Right cardiac atrium (tissue), 5 donors: Measurements from ENCODE around the gene PTPRN2. TPM values are rescaled to one million over a fixed set of nuclear protein-coding genes. Genes with fewer than 3 reads are reported as not detected.

ENCODE experiments used
- ATAC-seq, 2 donors: fragments of 200-7000 bp; cut with Tn5 transposase; one replicate each; pipeline versions ENCODE4 v1.8.0 to v1.9.1; 2020; ENCODE audit warnings: moderate library complexity in 2 of 2, mild to moderate bottlenecking in 1 of 2
- DNase-seq, 3 donors: peaks; one replicate each; pipeline ENCODE4 v3.0.0-alpha.2; 2020
- H3K27ac ChIP-seq: one replicate; pipeline ENCODE4 v1.5.1; 2013; ENCODE audit warnings: mild to moderate bottlenecking, low read length, control low read depth, moderate library complexity
- H3K27me3 ChIP-seq: one replicate; pipeline ENCODE4 v1.6.1; 2013; ENCODE audit not compliant: control insufficient read depth, insufficient read depth
- H3K4me1 ChIP-seq: one replicate; pipeline ENCODE4 v1.6.1; 2013; ENCODE audit warnings: low read length; ENCODE audit not compliant: control insufficient read depth, insufficient read depth
- H3K4me3 ChIP-seq: one replicate; pipeline ENCODE4 v1.5.1; 2013; ENCODE audit warnings: low read length, control low read depth
- H3K9me3 ChIP-seq: one replicate; pipeline ENCODE4 v1.6.1; 2013; ENCODE audit warnings: low read length; ENCODE audit not compliant: control insufficient read depth
- WGBS: extraction: QIAGEN DNeasy Blood & Tissue Kit; methylation state at CpG from one replicate; pipeline ENCODE4 v1.1.7; 2013; 5-methylcytosine and 5-hydroxymethylcytosine counted together
- intact Hi-C, 4 donors: fragments of 100-400 bp; cut with DNase I; formaldehyde crosslinking; loops; one replicate each; pipeline versions ENCODE4 v1.11.0 to v1.14.0; 2022 to 2023
- polyA plus RNA-seq: library from polyadenylated mRNA; stranded (reverse); fragments of 200-250 nt; gene quantifications from one replicate; pipeline ENCODE4 v1.2.3, GENCODE V29; 2013
- total RNA-seq, 4 donors: library from RNA; stranded (reverse); fragmentation: NEBNext Ultra II Directional; extraction: Animal tissue kit (Norgen Biotek cat#: 25700); gene quantifications; one replicate each; pipeline ENCODE4 v1.2.1, GENCODE V29; 2021
- donor health status: healthy with polysubstance abuse.
- donor health status: DM: no; HTN: yes; CAD: no.
- donor health status: DM: no; HTN: no; CAD: no.
- donor health status: DM: no; HTN: yes; CAD: no; lungs with severe emphysema.
- donor health status: DM: yes; HTN: yes; CAD: no.

Gene PTPRN2
- total and polyA plus RNA-seq, 5 donors, result 1.5 to 3.9 (median 1.9) TPM

- no peak for ATAC-seq
- intact Hi-C loops, result no loop called here
- H3K27ac ChIP-seq, result no peak overlapping the region
- no peak for DNase-seq
- no peaks in the 10 kb centered on the region for H3K4me1 ChIP-seq
- H3K4me3 ChIP-seq, result no peak overlapping the region
- WGBS, result 73% methylated on average over 12 of the region's 12 CpGs
- H3K9me3 ChIP-seq, result no peaks in the 10 kb centered on the region
- H3K27me3 ChIP-seq, result no peaks in the 10 kb centered on the region
Observed at GRCh38 chr7:157863176-157863575, 724.4 kb downstream of the PTPRN2 start.

GRCh38 chr7:157862731-157863130 lies 724.9 kb downstream of the PTPRN2 start:
- Histone ChIP-seq H3K27ac (no peak overlapping the region), H3K4me1 (no peaks in the 10 kb centered on the region), H3K27me3 (no peaks in the 10 kb centered on the region), H3K4me3 (no peak overlapping the region), H3K9me3 (no peaks in the 10 kb centered on the region)
- ATAC-seq (no peak), DNase-seq (no peak)
- WGBS, result 74% methylated on average over 25 of the region's 25 CpGs
- intact Hi-C loops, result no loop called here

GRCh38 chr7:157861551-157861950 lies 726.1 kb downstream of the PTPRN2 start:
- 87% methylated on average over 17 of the region's 17 CpGs for WGBS
- Histone ChIP-seq H3K4me1 (no peaks in the 10 kb centered on the region), H3K4me3 (no peak overlapping the region), H3K9me3 (no peaks in the 10 kb centered on the region), H3K27ac (no peak overlapping the region), H3K27me3 (no peaks in the 10 kb centered on the region)
- DNase-seq (no peak), ATAC-seq (no peak)
- intact Hi-C loops, result no loop called here

GRCh38 chr7:157861031-157861491 lies 726.6 kb downstream of the PTPRN2 start:
- no peaks in the 10 kb centered on the region for H3K4me1 ChIP-seq
- H3K27ac ChIP-seq, result no peak overlapping the region
- ATAC-seq, result no peak
- H3K4me3 ChIP-seq, result no peak overlapping the region
- DNase-seq, result no peak
- no peaks in the 10 kb centered on the region for H3K27me3 ChIP-seq
- intact Hi-C loops, result no loop called here
- H3K9me3 ChIP-seq, result no peaks in the 10 kb centered on the region
- 80% methylated on average over 21 of the region's 21 CpGs for WGBS

- DNase-seq (no peak), ATAC-seq (no peak)
- H3K4me3 ChIP-seq, result no peak overlapping the region
- H3K4me1 ChIP-seq, result no peaks in the 10 kb centered on the region
- 65% methylated on average over 11 of the region's 11 CpGs for WGBS
- H3K9me3 ChIP-seq, result no peaks in the 10 kb centered on the region
- H3K27ac ChIP-seq, result no peak overlapping the region
- intact Hi-C loops, result no loop called here
- no peaks in the 10 kb centered on the region for H3K27me3 ChIP-seq
Observed at GRCh38 chr7:157860406-157860805, 727.2 kb downstream of the PTPRN2 start.

GRCh38 chr7:157859915-157860314 lies 727.7 kb downstream of the PTPRN2 start:
- Histone ChIP-seq H3K4me3 (no peak overlapping the region), H3K4me1 (no peaks in the 10 kb centered on the region), H3K27me3 (no peaks in the 10 kb centered on the region), H3K9me3 (no peaks in the 10 kb centered on the region), H3K27ac (no peak overlapping the region)
- ATAC-seq (no peak), DNase-seq (no peak)
- 66% methylated on average over 6 of the region's 6 CpGs for WGBS
- intact Hi-C loops, result no loop called here

GRCh38 chr7:157857578-157858075 lies 730.0 kb downstream of the PTPRN2 start:
- Histone ChIP-seq H3K27ac (no peak overlapping the region), H3K4me3 (no peak overlapping the region), H3K9me3 (no peaks in the 10 kb centered on the region), H3K4me1 (no peaks in the 10 kb centered on the region), H3K27me3 (no peaks in the 10 kb centered on the region)
- intact Hi-C loops, result no loop called here
- 86% methylated on average over 21 of the region's 21 CpGs for WGBS
- ATAC-seq, result no peak
- no peak for DNase-seq

- no peak overlapping the region for H3K4me3 ChIP-seq
- 87% methylated on average over 22 of the region's 22 CpGs for WGBS
- no peaks in the 10 kb centered on the region for H3K9me3 ChIP-seq
- H3K4me1 ChIP-seq, result no peaks in the 10 kb centered on the region
- no peak for DNase-seq
- no peak overlapping the region for H3K27ac ChIP-seq
- intact Hi-C loops, result no loop called here
- ATAC-seq, result no peak
- no peaks in the 10 kb centered on the region for H3K27me3 ChIP-seq
Observed at GRCh38 chr7:157856873-157857577, 730.6 kb downstream of the PTPRN2 start.

GRCh38 chr7:157855452-157856213 lies 732.0 kb downstream of the PTPRN2 start:
- ATAC-seq, result no peak
- no peaks in the 10 kb centered on the region for H3K9me3 ChIP-seq
- DNase-seq, result no peak
- WGBS, result 55% methylated on average over 22 of the region's 22 CpGs
- no peak overlapping the region for H3K27ac ChIP-seq
- H3K27me3 ChIP-seq, result no peaks in the 10 kb centered on the region
- no peaks in the 10 kb centered on the region for H3K4me1 ChIP-seq
- no peak overlapping the region for H3K4me3 ChIP-seq
- intact Hi-C loops, result no loop called here

- Histone ChIP-seq H3K4me3 (no peak overlapping the region), H3K27me3 (no peaks in the 10 kb centered on the region), H3K9me3 (no peaks in the 10 kb centered on the region), H3K27ac (no peak overlapping the region), H3K4me1 (no peaks in the 10 kb centered on the region)
- DNase-seq, result no peak
- WGBS, result 90% methylated on average over 22 of the region's 22 CpGs
- no peak for ATAC-seq
- intact Hi-C loops, result no loop called here
Observed at GRCh38 chr7:157855016-157855415, 732.6 kb downstream of the PTPRN2 start.

GRCh38 chr7:157854066-157854891 lies 733.3 kb downstream of the PTPRN2 start:
- Histone ChIP-seq H3K4me3 (no peak overlapping the region), H3K4me1 (no peaks in the 10 kb centered on the region), H3K27me3 (no peaks in the 10 kb centered on the region), H3K27ac (no peak overlapping the region), H3K9me3 (no peaks in the 10 kb centered on the region)
- intact Hi-C loops, result no loop called here
- WGBS, result 69% methylated on average over 28 of the region's 28 CpGs
- DNase-seq, result peak; percentile 62 to 85 (median 83)
- ATAC-seq, result peak; percentile 76 to 78
